ENCODE data around the gene OR4M1.
"Not testable (repeated sequence)": the region's sequence is repeated elsewhere in the genome, so short reads cannot be mapped to it uniquely, and the experiment has no call there.

OR4M1 gene

DNA sequence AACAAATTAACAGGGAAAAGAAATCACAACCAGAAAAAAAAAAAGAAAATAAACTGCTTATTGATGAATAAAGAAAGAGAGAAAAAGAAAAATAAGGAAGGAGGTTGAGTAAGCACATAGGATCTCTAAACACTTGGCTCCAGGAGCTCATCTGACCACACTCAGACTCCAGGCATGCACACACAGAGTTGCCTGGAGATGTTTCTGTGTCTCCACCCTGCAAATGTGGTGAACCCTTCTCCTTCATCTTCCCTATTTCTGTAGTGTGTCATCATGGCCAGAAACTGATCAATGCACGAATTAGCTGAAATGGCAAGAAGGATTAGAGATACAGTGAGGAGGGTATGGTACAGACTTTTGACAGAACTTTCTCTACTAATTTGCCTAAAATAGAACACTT lies 50.5 kb downstream of the OR4M1 start:
- no peak for DNase-seq

DNA sequence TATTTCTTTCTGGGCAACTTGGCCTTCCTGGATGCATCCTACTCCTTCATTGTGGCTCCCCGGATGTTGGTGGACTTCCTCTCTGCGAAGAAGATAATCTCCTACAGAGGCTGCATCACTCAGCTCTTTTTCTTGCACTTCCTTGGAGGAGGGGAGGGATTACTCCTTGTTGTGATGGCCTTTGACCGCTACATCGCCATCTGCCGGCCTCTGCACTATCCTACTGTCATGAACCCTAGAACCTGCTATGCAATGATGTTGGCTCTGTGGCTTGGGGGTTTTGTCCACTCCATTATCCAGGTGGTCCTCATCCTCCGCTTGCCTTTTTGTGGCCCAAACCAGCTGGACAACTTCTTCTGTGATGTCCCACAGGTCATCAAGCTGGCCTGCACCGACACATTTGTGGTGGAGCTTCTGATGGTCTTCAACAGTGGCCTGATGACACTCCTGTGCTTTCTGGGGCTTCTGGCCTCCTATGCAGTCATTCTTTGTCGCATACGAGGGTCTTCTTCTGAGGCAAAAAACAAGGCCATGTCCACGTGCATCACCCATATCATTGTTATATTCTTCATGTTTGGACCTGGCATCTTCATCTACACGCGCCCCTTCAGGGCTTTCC lies 54.4 kb downstream of the OR4M1 start:
- not testable (repeated sequence) for DNase-seq

DNA sequence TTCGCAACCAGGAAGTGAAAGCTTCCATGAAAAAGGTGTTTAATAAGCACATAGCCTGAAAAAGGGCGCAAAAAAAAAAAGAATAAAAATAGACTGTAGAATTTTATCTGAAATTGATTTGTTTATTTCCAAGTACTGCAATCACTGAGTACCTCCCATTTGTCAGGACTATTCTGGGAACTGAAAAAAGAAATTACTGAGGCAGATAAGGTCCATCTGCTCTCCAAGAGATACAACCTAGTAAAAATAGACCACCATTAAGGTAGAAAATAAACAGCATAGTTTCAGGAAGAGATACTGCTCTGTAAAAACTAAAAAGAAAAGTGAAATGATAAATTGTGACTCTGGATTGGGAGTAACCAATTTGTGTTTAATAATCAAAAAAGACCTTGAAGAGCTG lies 55.0 kb downstream of the OR4M1 start:
- no peak for DNase-seq

All from SIG-M5 (cell line).